Astrocyte of the spinal cord (primary cell): Measurements from ENCODE around the gene MSN.

Experiments used
- DNase-seq: peaks from one replicate; pipeline ENCODE4 v3.0.0; 2011; ENCODE audit warnings: low read depth, low spot score
- H3K4me3 ChIP-seq: 2 replicates; pipeline ENCODE4 v1.5.1; 2011; ENCODE audit warnings: low read depth, mild to moderate bottlenecking, low read length, moderate library complexity
- CTCF ChIP-seq: IDR thresholded peaks from 2 replicates; pipeline ENCODE4 v1.5.1; 2012; ENCODE audit warnings: low read depth, mild to moderate bottlenecking, low read length, inconsistent platforms
- in situ Hi-C: cut with HindIII; loops from 2 replicates; pipeline ENCODE4 v1.10.0; 2017; ENCODE audit warnings: low sequenced_read_pairs

Gene MSN

GRCh38 chrX:65769564-65770292 is 102.3 kb downstream of the MSN start:
- TF ChIP-seq CTCF, result no peak
- no peak overlapping the region for H3K4me3 ChIP-seq
- in situ Hi-C loops, result no loop called here
- no peak for DNase-seq

GRCh38 chrX:65772842-65773241 is 105.4 kb downstream of the MSN start:
- no peak overlapping the region for H3K4me3 ChIP-seq
- no peak for TF ChIP-seq CTCF
- in situ Hi-C loops, result no loop called here
- no peak for DNase-seq

GRCh38 chrX:65781845-65782244 is 114.4 kb downstream of the MSN start:
- no peak for TF ChIP-seq CTCF
- in situ Hi-C loops, result no loop called here
- no peak for DNase-seq
- H3K4me3 ChIP-seq, result no peak overlapping the region

GRCh38 chrX:65783746-65784145 is 116.3 kb downstream of the MSN start:
- in situ Hi-C loops, result no loop called here
- H3K4me3 ChIP-seq, result no peak overlapping the region
- DNase-seq, result no peak
- TF ChIP-seq CTCF, result no peak
